H1 (cell line): Measurements from ENCODE around the gene RELL1. TPM values are rescaled to one million over a fixed set of nuclear protein-coding genes. Genes with fewer than 3 reads are reported as not detected.

Source experiments
- CTCF ChIA-PET: fragments of 300-600 bp; sonication (Branson Sonifier 250); formaldehyde crosslinking; loops from one replicate; lab custom pipeline; 2021; ENCODE audit not compliant: partially characterized antibody; lab: Charles Lee
- POLR2A ChIA-PET: fragments of 300-600 bp; sonication (Branson Sonifier 250); formaldehyde crosslinking; loops from one replicate; lab custom pipeline; 2021; ENCODE audit warnings: inconsistent platforms; ENCODE audit not compliant: partially characterized antibody; lab: Charles Lee
- DNase-seq, 2 experiments: peaks; one replicate each; pipeline versions ENCODE4 v3.0.0 to v3.0.0-alpha.2; 2010 to 2022; ENCODE audit warnings: low spot score in 2 of 2, low read depth in 1 of 2, mixed read lengths in 1 of 2
- FAIRE-seq: peaks from 2 replicates; lab custom pipeline; 2011; peaks lifted over from hg19 to GRCh38; lab: Jason Lieb, UNC
- H2AFZ ChIP-seq: 2 replicates; pipeline ENCODE4 v1.8.1; 2012; ENCODE audit warnings: low read length, inconsistent platforms
- H2AK5ac ChIP-seq: 2 replicates; pipeline ENCODE4 v1.6.1; 2013; ENCODE audit warnings: low read depth, low read length
- H2BK120ac ChIP-seq: replicated peaks from 2 replicates; pipeline ENCODE3; 2013; ENCODE audit warnings: low read depth, low read length, inconsistent platforms
- H2BK12ac ChIP-seq: 2 replicates; pipeline ENCODE4 v1.6.1; 2013; ENCODE audit warnings: low read depth, low read length
- H2BK15ac ChIP-seq: 2 replicates; pipeline ENCODE4 v1.6.1; 2013; ENCODE audit warnings: low read length
- H2BK20ac ChIP-seq: 2 replicates; pipeline ENCODE4 v1.6.1; 2013; ENCODE audit warnings: low read length
- H2BK5ac ChIP-seq: 2 replicates; pipeline ENCODE4 v1.6.1; 2013; ENCODE audit warnings: low read depth, low read length
- H3K14ac ChIP-seq: 2 replicates; pipeline ENCODE4 v1.6.1; 2013; ENCODE audit warnings: inconsistent platforms; ENCODE audit not compliant: insufficient read length
- H3K18ac ChIP-seq: 2 replicates; pipeline ENCODE4 v1.6.1; 2013; ENCODE audit warnings: low read length; ENCODE audit errors: extremely low read depth
- H3K23ac ChIP-seq: 2 replicates; pipeline ENCODE4 v1.6.1; 2013; ENCODE audit warnings: inconsistent platforms; ENCODE audit not compliant: insufficient read length
- H3K23me2 ChIP-seq: 2 replicates; pipeline ENCODE4 v1.6.1; 2013; ENCODE audit warnings: low read depth, low read length
- H3K27ac ChIP-seq: 2 replicates; pipeline ENCODE4 v1.6.1; 2011; ENCODE audit warnings: low read depth, low read length, inconsistent platforms
- H3K27me3 ChIP-seq, 4 experiments: replicated peaks in 1 of 4; 1 replicate in 1 of 4; 2 replicates in 3 of 4; pipeline versions ENCODE4 v1.6.1 to v1.8.1; 2011 to 2013; ENCODE audit warnings: low read length in 3 of 4, mild to moderate bottlenecking in 3 of 4, inconsistent platforms in 2 of 4, mixed read lengths in 2 of 4, moderate library complexity in 1 of 4; ENCODE audit not compliant: control insufficient read depth in 3 of 4, insufficient read depth in 3 of 4; ENCODE audit errors: extremely low read depth in 1 of 4
- H3K36me3 ChIP-seq, 4 experiments: 2 replicates each; pipeline versions ENCODE4 v1.6.1 to v1.8.1; 2011 to 2013; ENCODE audit warnings: mild to moderate bottlenecking in 4 of 4, low read length in 3 of 4, moderate library complexity in 2 of 4, control low read depth in 1 of 4, inconsistent platforms in 1 of 4; ENCODE audit not compliant: insufficient read depth in 4 of 4, control insufficient read depth in 2 of 4
- H3K4ac ChIP-seq: replicated peaks from 2 replicates; pipeline ENCODE3; 2013; ENCODE audit warnings: low read length, low read depth, mixed read lengths, inconsistent platforms; ENCODE audit not compliant: insufficient read length
- H3K4me1 ChIP-seq, 4 experiments: replicated peaks in 1 of 4; 1 replicate in 1 of 4; 2 replicates in 3 of 4; pipeline versions ENCODE4 v1.6.1 to v1.8.1; 2011 to 2013; ENCODE audit warnings: low read length in 3 of 4, inconsistent platforms in 2 of 4, mixed read lengths in 1 of 4; ENCODE audit not compliant: insufficient read depth in 4 of 4, control insufficient read depth in 3 of 4
- H3K4me2 ChIP-seq, 2 experiments: 2 replicates each; pipeline versions ENCODE4 v1.6.1 to v1.8.1; 2011 to 2013; ENCODE audit warnings: low read depth in 2 of 2, low read length in 2 of 2, control low read depth in 1 of 2, inconsistent platforms in 1 of 2, mild to moderate bottlenecking in 1 of 2; ENCODE audit not compliant: insufficient read depth in 1 of 2
- H3K4me3 ChIP-seq, 4 experiments: fragments of 200-600, 300-600 bp in 1 of 4; sonication (generic), shearing (Covaris generic), sonication (Bioruptor Twin) in 1 of 4; 2 replicates each; pipeline versions ENCODE4 v1.5.1 to v1.8.1; 2011 to 2016; ENCODE audit warnings: low read length in 4 of 4, low read depth in 3 of 4, control low read depth in 2 of 4, inconsistent platforms in 2 of 4, mild to moderate bottlenecking in 2 of 4, mixed read lengths in 1 of 4, moderate library complexity in 1 of 4; ENCODE audit not compliant: insufficient read depth in 2 of 4; ENCODE audit errors: extremely low read depth in 1 of 4
- H3K56ac ChIP-seq: replicated peaks from 2 replicates; pipeline ENCODE3; 2013; ENCODE audit warnings: low read depth, mild to moderate bottlenecking, mixed read lengths, low read length, inconsistent platforms; ENCODE audit not compliant: insufficient read length
- H3K79me1 ChIP-seq: 2 replicates; pipeline ENCODE4 v1.6.1; 2013; ENCODE audit warnings: low read depth, low read length, control low read depth
- H3K79me2 ChIP-seq, 2 experiments: 2 replicates each; pipeline versions ENCODE4 v1.6.1 to v1.8.1; 2012 to 2013; ENCODE audit warnings: low read length in 2 of 2, mild to moderate bottlenecking in 2 of 2, inconsistent platforms in 1 of 2; ENCODE audit not compliant: insufficient read depth in 2 of 2, control insufficient read depth in 1 of 2
- H3K9ac ChIP-seq, 4 experiments: replicated peaks in 1 of 4; 1 replicate in 1 of 4; 2 replicates in 3 of 4; pipeline versions ENCODE4 v1.6.1 to v1.8.1; 2011 to 2013; ENCODE audit warnings: low read depth in 3 of 4, low read length in 3 of 4, control low read depth in 2 of 4, mild to moderate bottlenecking in 2 of 4, moderate library complexity in 2 of 4, inconsistent platforms in 1 of 4; ENCODE audit errors: extremely low read depth in 1 of 4
- H3K9me3 ChIP-seq, 2 experiments: 2 replicates each; pipeline versions ENCODE4 v1.6.1 to v1.8.1; 2012 to 2013; ENCODE audit warnings: mild to moderate bottlenecking in 2 of 2, moderate library complexity in 2 of 2, control low read depth in 1 of 2, inconsistent platforms in 1 of 2, low read depth in 1 of 2, low read length in 1 of 2, mixed read lengths in 1 of 2; ENCODE audit not compliant: insufficient read depth in 2 of 2
- H4K20me1 ChIP-seq, 2 experiments: replicated peaks in 1 of 2; 2 replicates each; pipeline versions ENCODE3 to v1.8.1; 2011 to 2013; ENCODE audit warnings: inconsistent platforms in 2 of 2, low read length in 2 of 2, mild to moderate bottlenecking in 1 of 2; ENCODE audit not compliant: insufficient read depth in 2 of 2, control insufficient read depth in 1 of 2
- H4K5ac ChIP-seq: 2 replicates; pipeline ENCODE4 v1.6.1; 2013; ENCODE audit warnings: low read length, low read depth, mixed read lengths, inconsistent platforms; ENCODE audit not compliant: insufficient read length
- H4K8ac ChIP-seq: 2 replicates; pipeline ENCODE4 v1.8.0; 2013; ENCODE audit warnings: mild to moderate bottlenecking, moderate library complexity, low read length, inconsistent platforms; ENCODE audit not compliant: insufficient read depth; ENCODE audit errors: extremely low read depth
- H4K91ac ChIP-seq: replicated peaks from 2 replicates; pipeline ENCODE3; 2013; ENCODE audit warnings: low read length, mixed read lengths, inconsistent platforms; ENCODE audit not compliant: insufficient read length
- WGBS, 2 experiments: shearing (Covaris generic) in 1 of 2; methylation state at CpG; one replicate each; pipeline versions ENCODE4 v1.1.6 to v1.1.7; 2013 to 2015; ENCODE audit warnings: low lambda C conversion rate in 2 of 2, mixed read lengths in 2 of 2, inconsistent platforms in 1 of 2, low coverage in 1 of 2, missing lambda C conversion rate in 1 of 2; ENCODE audit not compliant: insufficient replicate concordance in 2 of 2, insufficient coverage in 1 of 2, insufficient read length in 1 of 2; ENCODE audit errors: extremely low coverage in 1 of 2, missing lambda C conversion rate in 1 of 2; 5-methylcytosine and 5-hydroxymethylcytosine counted together
- polyA plus RNA-seq, 7 experiments: library from polyadenylated mRNA; depleted of rRNA in 3 of 7; stranded (reverse) in 5 of 7; unstranded in 2 of 7; fragments of >200 nt in 5 of 7; fragments of 200-250 nt in 2 of 7; gene quantifications; 1 replicate in 5 of 7; 2 replicates in 1 of 7; 4 replicates in 1 of 7; pipeline versions ENCODE4 v1.2.1 to v1.2.3, GENCODE V29; 2011 to 2013; ENCODE audit warnings: missing spikeins in 2 of 7, mixed read lengths in 2 of 7
- total RNA-seq: library from RNA; stranded (reverse); fragmentation: NEBNext Ultra II Directional; extraction: Animal tissue kit (Norgen Biotek cat#: 25700); gene quantifications from 2 replicates; pipeline ENCODE4 v1.2.1, GENCODE V29; 2021

The RELL1 gene
- total and polyA plus RNA-seq, 2 of the 8 experiments (the other 6 are each of a cell fraction or from before 2014, with no cell fraction given), result 2.1 to 14.1 TPM

DNA sequence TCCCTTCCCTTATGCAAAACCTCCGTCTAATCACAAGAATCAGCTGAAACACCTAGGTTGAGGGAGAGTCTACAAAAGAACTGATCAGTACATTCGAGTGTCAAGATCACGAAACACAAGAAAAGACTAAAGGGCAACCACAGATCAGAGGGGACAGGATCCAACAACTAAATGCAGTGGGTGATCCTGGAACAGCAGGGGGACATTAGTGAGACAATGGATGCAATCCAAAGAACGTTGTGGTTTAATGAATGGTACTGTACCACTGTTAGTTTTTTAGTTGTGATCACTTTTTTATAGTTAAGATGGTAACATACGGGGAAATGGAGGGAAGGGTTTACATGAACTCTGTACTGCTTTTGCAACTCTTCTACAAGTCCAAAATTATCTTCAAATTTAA, 79.2 kb downstream of the RELL1 start:
- H3K4me2 ChIP-seq, result 0 out of 4 replicates have a peak overlapping the region, but pooled peaks of 1 of the 2 experiments have one; percentile 13
- peaks cover 0 to 3% (median 1%) of the 10 kb centered on the region in 4 experiments; a peak in 3 of 7 replicates for H3K4me1 ChIP-seq
- 71% methylated on average over 5 of the region's 5 CpGs; no CpG with 5 or more reads in 1 of the 2 experiments for WGBS, 2 experiments

More for the DNA sequence above, 79.2 kb downstream of the RELL1 start:
- no peak overlapping the region for H3K4me3 ChIP-seq
- H3K56ac ChIP-seq, result no peak overlapping the region
- no peaks in the 10 kb centered on the region; a peak in 1 of 7 replicates for H3K27me3 ChIP-seq
- no peak overlapping the region for H4K91ac ChIP-seq
- H3K9ac ChIP-seq, result no peak overlapping the region
- no peak overlapping the region for H4K5ac ChIP-seq
- no peak overlapping the region for H3K23ac ChIP-seq
- no peaks in the 10 kb centered on the region for H3K79me1 ChIP-seq
- H3K18ac ChIP-seq, result no peak overlapping the region
- ChIA-PET POLR2A (interaction anchor here (0.6 kb wide), 1 partner anchor 9 kb away, joined by 3 read pairs; no protein-coding TSS in a partner anchor), CTCF (interaction anchor here (0.7 to 1.0 kb wide), 2 partner anchors 34 to 195 kb away, joined by 3 to 4 read pairs; no protein-coding TSS in a partner anchor)
- H3K23me2 ChIP-seq, result peaks cover 4% of the 10 kb centered on the region; the same call in 1 of the 2 replicates
- DNase-seq (no peak), FAIRE-seq (no peak)
- no peak overlapping the region for H2BK120ac ChIP-seq
- H4K20me1 ChIP-seq, result no peaks in the 10 kb centered on the region
- H3K14ac ChIP-seq, result no peak overlapping the region
- no peaks in the 10 kb centered on the region for H3K79me2 ChIP-seq
- H3K36me3 ChIP-seq, result no peaks in the 10 kb centered on the region
- no peak overlapping the region for H2BK20ac ChIP-seq
- no peak overlapping the region for H2BK12ac ChIP-seq
- no peak overlapping the region for H2AFZ ChIP-seq
- H3K9me3 ChIP-seq, result no peaks in the 10 kb centered on the region
- no peak overlapping the region for H3K27ac ChIP-seq
- H2BK5ac ChIP-seq, result no peak overlapping the region
- H4K8ac ChIP-seq, result no peak overlapping the region
- H2BK15ac ChIP-seq, result no peak overlapping the region
- no peak overlapping the region for H3K4ac ChIP-seq
- no peak overlapping the region for H2AK5ac ChIP-seq
